ENCODE data around the gene LRRC72. TPM values are rescaled to one million over a fixed set of nuclear protein-coding genes. Genes with fewer than 3 reads are reported as not detected.

The LRRC72 gene
- total and polyA plus RNA-seq, 8 donors, result not detected

GRCh38 chr7:16609842-16610450 is 83.3 kb downstream of the LRRC72 start:
- peak; percentile 66 to 87 (median 80) for ATAC-seq
- no peak overlapping the region for H3K4me3 ChIP-seq
- 28% methylated on average over 4 of the region's 4 CpGs for WGBS, 2 donors
- H3K27me3 ChIP-seq, result no peaks in the 10 kb centered on the region
- no peaks in the 10 kb centered on the region for H3K36me3 ChIP-seq
- intact Hi-C loops (cut with DNase I), result no loop called here
- TF ChIP-seq, protein P1, sequence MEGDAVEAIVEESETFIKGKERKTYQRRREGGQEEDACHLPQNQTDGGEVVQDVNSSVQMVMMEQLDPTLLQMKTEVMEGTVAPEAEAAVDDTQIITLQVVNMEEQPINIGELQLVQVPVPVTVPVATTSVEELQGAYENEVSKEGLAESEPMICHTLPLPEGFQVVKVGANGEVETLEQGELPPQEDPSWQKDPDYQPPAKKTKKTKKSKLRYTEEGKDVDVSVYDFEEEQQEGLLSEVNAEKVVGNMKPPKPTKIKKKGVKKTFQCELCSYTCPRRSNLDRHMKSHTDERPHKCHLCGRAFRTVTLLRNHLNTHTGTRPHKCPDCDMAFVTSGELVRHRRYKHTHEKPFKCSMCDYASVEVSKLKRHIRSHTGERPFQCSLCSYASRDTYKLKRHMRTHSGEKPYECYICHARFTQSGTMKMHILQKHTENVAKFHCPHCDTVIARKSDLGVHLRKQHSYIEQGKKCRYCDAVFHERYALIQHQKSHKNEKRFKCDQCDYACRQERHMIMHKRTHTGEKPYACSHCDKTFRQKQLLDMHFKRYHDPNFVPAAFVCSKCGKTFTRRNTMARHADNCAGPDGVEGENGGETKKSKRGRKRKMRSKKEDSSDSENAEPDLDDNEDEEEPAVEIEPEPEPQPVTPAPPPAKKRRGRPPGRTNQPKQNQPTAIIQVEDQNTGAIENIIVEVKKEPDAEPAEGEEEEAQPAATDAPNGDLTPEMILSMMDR (IDR thresholded peaks at IDR 0.05), result no peak
- H3K4me1 ChIP-seq, result peaks cover 12 to 14% (median 13%) of the 10 kb centered on the region in 3 donors
- peak; percentile 51 for FAIRE-seq
- H3K9me3 ChIP-seq, result no peaks in the 10 kb centered on the region
- no peak for DNase-seq
- H3K27ac ChIP-seq, result peak overlapping the region in 1 of 4 donors; percentile 9

- no peak overlapping the region for H3K4me3 ChIP-seq
- intact Hi-C loops (cut with DNase I), result no loop called here
- H3K9me3 ChIP-seq, result no peaks in the 10 kb centered on the region
- DNase-seq (no peak), ATAC-seq (no peak), FAIRE-seq (no peak)
- H3K27me3 ChIP-seq, result no peaks in the 10 kb centered on the region
- TF ChIP-seq, protein P1 (IDR thresholded peaks at IDR 0.05), result no peak
- 94 to 96% methylated on average over 2 of the region's 2 CpGs for WGBS, 2 donors
- H3K27ac ChIP-seq, result no peak overlapping the region
- H3K36me3 ChIP-seq, result peaks cover 0 to 5% (median 0%) of the 10 kb centered on the region in 3 donors
- H3K4me1 ChIP-seq, result peaks cover 12 to 14% (median 13%) of the 10 kb centered on the region in 3 donors
Measured at GRCh38 chr7:16611711-16612110, 85.1 kb downstream of the LRRC72 start.

- H3K9me3 ChIP-seq, result no peaks in the 10 kb centered on the region
- intact Hi-C loops (cut with DNase I), result no loop called here
- whole genome bisulfite sequencing, 2 donors, result 87 to 88% methylated on average over 5 of the region's 5 CpGs
- DNase-seq (no peak), ATAC-seq (no peak), FAIRE-seq (no peak)
- H3K36me3 ChIP-seq, result peaks cover 0 to 14% (median 0%) of the 10 kb centered on the region in 3 donors
- TF ChIP-seq, protein P1 (IDR thresholded peaks at IDR 0.05), result no peak
- H3K27me3 ChIP-seq, result no peaks in the 10 kb centered on the region
- H3K4me3 ChIP-seq, result no peak overlapping the region
- peaks cover 2 to 3% (median 2%) of the 10 kb centered on the region in 3 donors for H3K4me1 ChIP-seq
- no peak overlapping the region for H3K27ac ChIP-seq
Measured at GRCh38 chr7:16615228-16615627, 88.6 kb downstream of the LRRC72 start.

DNA sequence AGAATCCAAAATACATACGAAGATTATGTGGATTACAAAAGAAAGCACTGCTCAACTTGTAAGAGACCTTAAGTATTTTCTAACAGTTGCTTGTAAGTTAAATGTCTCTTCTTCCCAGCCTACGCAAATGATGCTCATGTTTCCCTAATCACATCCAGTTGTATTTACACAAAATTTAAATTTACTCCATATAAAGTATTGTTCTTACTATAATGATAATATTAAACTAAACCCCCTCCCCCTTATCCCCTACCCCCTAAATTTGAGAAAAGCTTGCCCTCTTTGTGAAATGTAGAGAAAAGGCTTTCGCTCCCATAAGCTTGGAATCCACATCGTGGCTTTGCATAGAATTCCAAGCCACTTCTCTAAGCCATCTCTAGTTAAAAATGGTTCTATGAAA is 89.5 kb downstream of the LRRC72 start:
- Histone ChIP-seq H3K4me1 (no peaks in the 10 kb centered on the region), H3K9me3 (no peaks in the 10 kb centered on the region), H3K27ac (no peak overlapping the region), H3K27me3 (no peaks in the 10 kb centered on the region), H3K36me3 (peaks cover 0 to 18% (median 0%) of the 10 kb centered on the region in 3 donors), H3K4me3 (no peak overlapping the region)
- DNase-seq, result no peak
- no peak for ATAC-seq
- TF ChIP-seq, protein P1 (IDR thresholded peaks at IDR 0.05), result no peak
- 73 to 90% methylated on average over 4 of the region's 4 CpGs for WGBS, 2 donors
- intact Hi-C loops (cut with DNase I), result no loop called here
- no peak for FAIRE-seq

- intact Hi-C loops (cut with DNase I), result no loop called here
- Histone ChIP-seq H3K27me3 (no peaks in the 10 kb centered on the region), H3K4me3 (no peak overlapping the region), H3K27ac (no peak overlapping the region), H3K9me3 (no peaks in the 10 kb centered on the region), H3K4me1 (no peaks in the 10 kb centered on the region), H3K36me3 (peaks cover 0 to 20% (median 0%) of the 10 kb centered on the region in 3 donors)
- ATAC-seq (no peak), DNase-seq (peak in 1 of 6 donors; percentile 52), FAIRE-seq (no peak)
- TF ChIP-seq, protein P1 (IDR thresholded peaks at IDR 0.05), result no peak
- 93% methylated on average over 18 of the region's 18 CpGs for WGBS, 2 donors
Measured at GRCh38 chr7:16616542-16616941, 89.9 kb downstream of the LRRC72 start.

All from pancreas (tissue), 10 donors.